ENCODE results near the gene ASTN2. TPM values are rescaled to one million over a fixed set of nuclear protein-coding genes. Genes with fewer than 3 reads are reported as not detected.

Gene ASTN2
- total and polyA plus RNA-seq, 9 of the 15 experiments (the other 6 are each of a cell fraction or from before 2014, with no cell fraction given), result 0.56 to 3.5 (median 1.9) TPM

- Histone ChIP-seq H3K4me3 (no peak overlapping the region), H3K4me2 (ENCODE audit: insufficient read depth, low read length) (no peak overlapping the region), H3K9me3 (replicated peaks; ENCODE audit: control insufficient read depth, insufficient read depth, low read depth, low read length) (no peaks in the 10 kb centered on the region), H3K27me3 (ENCODE audit: control insufficient read depth in 2 of 2, insufficient read depth in 2 of 2, low read length in 2 of 2) (no peaks in the 10 kb centered on the region), H2AFZ (ENCODE audit: low read depth, low read length) (no peak overlapping the region), H3K4me1 (replicated peaks in 1 of 2; ENCODE audit: control insufficient read depth in 2 of 2, insufficient read depth in 2 of 2, low read length in 2 of 2) (no peaks in the 10 kb centered on the region), H3K27ac (ENCODE audit: extremely low read depth, low read depth, low read length) (no peak overlapping the region), H3K9me1 (ENCODE audit: control insufficient read depth, insufficient read depth, low read length) (no peaks in the 10 kb centered on the region), H3K36me3 (ENCODE audit: control insufficient read depth, insufficient read depth, low read length) (no peaks in the 10 kb centered on the region), H3K9ac (ENCODE audit: insufficient read depth in 1 of 2, low read depth in 2 of 2, low read length in 2 of 2) (no peak overlapping the region), H4K20me1 (replicated peaks; ENCODE audit: control insufficient read depth, insufficient read depth, low read length) (no peaks in the 10 kb centered on the region), H3K79me2 (ENCODE audit: control insufficient read depth, insufficient read depth, low read length) (no peaks in the 10 kb centered on the region)
- WGBS (ENCODE audit: insufficient coverage, low coverage, missing lambda C conversion rate), result 0% methylated on average over 6 of the region's 6 CpGs
- in situ Hi-C loops (cut with MboI) (no loop called here), intact Hi-C loops (cut with micrococcal nuclease) (no loop called here)
- no peak for FAIRE-seq
- BruUV-seq (replicated peaks), result no TSS peak
- ChIA-PET POLR2A (no interaction called here), CTCF (ENCODE audit: low intra/inter-chr PET ratio) (no interaction called here)
- TF ChIP-seq STAG1 (CRISPR knock-in tag; IDR thresholded peaks at IDR 0.05; ENCODE audit: borderline replicate concordance) (no peak), ZNF41 (CRISPR knock-in tag; conservative IDR thresholded peaks at IDR 0.05) (no peak), ZBED1 (IDR thresholded peaks at IDR 0.05) (no peak), NKRF (IDR thresholded peaks at IDR 0.05; ENCODE audit: borderline replicate concordance) (no peak), E2F4 (CRISPR knock-in tag; IDR thresholded peaks at IDR 0.05; ENCODE audit: low read depth) (no peak), ZBTB17 (CRISPR knock-in tag; IDR thresholded peaks at IDR 0.05) (no peak), HMGXB4 (CRISPR knock-in tag; IDR thresholded peaks at IDR 0.05) (no peak), PTTG1 (tag; IDR thresholded peaks at IDR 0.05; ENCODE audit: low read depth) (no peak), ZNF174 (CRISPR knock-in tag; IDR thresholded peaks at IDR 0.05) (no peak), TAF1 (IDR thresholded peaks at IDR 0.05; ENCODE audit: control insufficient read depth, extremely low read depth, insufficient read depth, low read length, severe bottlenecking) (no peak), GATA2 (CRISPR knock-in tag; IDR thresholded peaks at IDR 0.05) (no peak), E2F3 (CRISPR knock-in tag; IDR thresholded peaks at IDR 0.05) (no peak), ZSCAN29 (IDR thresholded peaks at IDR 0.05) (no peak), ETS2 (tag; IDR thresholded peaks at IDR 0.05; ENCODE audit: borderline replicate concordance, poor library complexity, severe bottlenecking) (no peak), DLX4 (CRISPR knock-in tag; IDR thresholded peaks at IDR 0.05) (no peak), ZNF431 (CRISPR knock-in tag; IDR thresholded peaks at IDR 0.05) (no peak), ELF2 (CRISPR knock-in tag; IDR thresholded peaks at IDR 0.05) (no peak)
- DNase-seq (ENCODE audit: extremely low read depth in 1 of 4, low spot score in 3 of 4), result no peak
- no peak for ATAC-seq
These were observed 180.8 kb downstream of the ASTN2 start for GRCh38 chr9:117234103-117234502.

Data from K562 (cell line).